T-helper 1 cell treated with Interleukin-12 subunit alpha and Interleukin-12 subunit beta and Interleukin-4 antibody, amounts not matched to agents 30 μg/mL and 1 μg/mL, for 36 hours (primary cell): ENCODE results near the gene SLC17A5.
"Not testable (repeated sequence)": the region's sequence is repeated elsewhere in the genome, so short reads cannot be mapped to it uniquely, and the experiment has no call there.

Experiments used
- H3K27ac Mint-ChIP-seq: one replicate; pipeline ENCODE4 v1.8.0; 2021; ENCODE audit warnings: mild to moderate bottlenecking, mixed read lengths
- H3K27me3 Mint-ChIP-seq: one replicate; pipeline ENCODE4 v1.8.0; 2021; ENCODE audit warnings: low read depth, mixed read lengths
- H3K36me3 Mint-ChIP-seq: one replicate; pipeline ENCODE4 v1.8.0; 2021; ENCODE audit warnings: low read depth, mixed read lengths
- H3K4me1 Mint-ChIP-seq: one replicate; pipeline ENCODE4 v1.8.0; 2021; ENCODE audit warnings: low read depth, mixed read lengths
- H3K4me3 Mint-ChIP-seq: one replicate; pipeline ENCODE4 v1.8.0; 2021; ENCODE audit warnings: mild to moderate bottlenecking, moderate library complexity, mixed read lengths
- H3K9me3 Mint-ChIP-seq: one replicate; pipeline ENCODE4 v1.8.0; 2021; ENCODE audit warnings: mixed read lengths

SLC17A5 gene, protein sequence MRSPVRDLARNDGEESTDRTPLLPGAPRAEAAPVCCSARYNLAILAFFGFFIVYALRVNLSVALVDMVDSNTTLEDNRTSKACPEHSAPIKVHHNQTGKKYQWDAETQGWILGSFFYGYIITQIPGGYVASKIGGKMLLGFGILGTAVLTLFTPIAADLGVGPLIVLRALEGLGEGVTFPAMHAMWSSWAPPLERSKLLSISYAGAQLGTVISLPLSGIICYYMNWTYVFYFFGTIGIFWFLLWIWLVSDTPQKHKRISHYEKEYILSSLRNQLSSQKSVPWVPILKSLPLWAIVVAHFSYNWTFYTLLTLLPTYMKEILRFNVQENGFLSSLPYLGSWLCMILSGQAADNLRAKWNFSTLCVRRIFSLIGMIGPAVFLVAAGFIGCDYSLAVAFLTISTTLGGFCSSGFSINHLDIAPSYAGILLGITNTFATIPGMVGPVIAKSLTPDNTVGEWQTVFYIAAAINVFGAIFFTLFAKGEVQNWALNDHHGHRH

DNA sequence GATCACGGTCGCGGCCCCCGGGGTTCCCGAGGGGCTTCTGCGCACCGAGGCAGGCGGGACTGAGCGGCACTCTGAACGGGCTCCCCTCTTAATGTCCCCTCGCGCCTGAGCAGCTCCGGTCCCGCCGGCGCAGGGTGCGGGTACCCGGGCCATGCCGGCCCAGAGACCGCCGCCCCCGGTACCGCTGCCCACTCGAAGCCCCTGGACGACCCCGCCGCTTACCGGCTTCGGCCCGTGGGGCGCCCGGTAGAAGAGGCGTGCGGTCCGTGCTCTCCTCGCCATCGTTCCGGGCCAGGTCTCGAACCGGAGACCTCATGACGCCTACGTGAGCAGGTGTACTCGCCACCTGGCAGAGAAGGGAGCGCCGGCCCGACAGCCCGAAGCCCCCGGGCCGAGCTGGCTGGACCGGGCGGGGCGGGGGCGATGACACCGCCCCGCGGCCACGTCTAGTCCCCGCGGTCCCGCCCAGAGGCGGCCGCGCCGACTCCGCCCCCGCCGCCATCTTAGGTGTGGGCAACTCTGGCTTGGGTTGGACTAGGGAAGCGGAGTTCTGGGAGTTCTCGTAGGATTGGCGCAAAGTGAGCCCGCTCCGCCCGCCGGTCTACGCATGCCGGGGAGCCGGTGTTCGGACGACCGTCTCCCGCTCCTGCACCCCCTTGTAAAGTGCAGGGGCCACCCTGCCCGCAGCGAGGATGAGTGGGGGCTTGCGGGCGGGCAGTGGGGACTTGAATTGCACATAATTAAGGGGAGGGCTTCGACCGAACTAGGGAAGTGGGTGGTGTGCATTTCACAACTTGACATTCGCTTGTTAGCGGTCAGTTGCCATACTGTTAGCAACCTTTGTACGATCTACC, at the start of gene SLC17A5:
SLC17A5 (minus strand) TSS at position 422 of the 854 bp plus-strand sequence; CDS start at position 316, 106 bp downstream.
- H3K27ac Mint-ChIP-seq = peak within 1 kb of the TSS; percentile 95
- peaks cover 22% of the 10 kb centered on the region for H3K4me1 Mint-ChIP-seq
- H3K27me3 Mint-ChIP-seq = no peaks in the 10 kb centered on the region
- H3K36me3 Mint-ChIP-seq = peaks cover 7% of the 10 kb centered on the region
- peak within 1 kb of the TSS; percentile 97 for H3K4me3 Mint-ChIP-seq
- no peaks in the 10 kb centered on the region for H3K9me3 Mint-ChIP-seq

DNA sequence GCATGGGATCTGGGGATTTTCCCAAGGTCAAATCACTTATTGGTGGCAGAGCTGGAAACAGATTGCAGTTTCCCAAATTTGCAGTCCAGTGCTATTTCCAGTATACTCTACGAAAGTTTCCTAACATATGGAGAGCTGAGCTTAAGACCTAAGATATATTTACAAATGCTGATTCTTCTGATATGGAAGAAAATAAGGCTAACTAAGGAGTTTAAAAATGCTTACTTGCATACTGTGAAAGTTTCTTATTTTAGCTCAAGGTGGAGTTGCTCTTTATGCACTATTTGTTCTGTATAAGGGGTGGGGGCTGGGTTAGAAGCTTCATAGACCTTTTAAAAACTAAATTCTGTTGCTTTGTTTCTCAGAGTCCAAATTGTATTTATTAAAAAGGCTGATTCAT, 49.7 kb upstream of the SLC17A5 start:
- Mint-ChIP-seq H3K4me3 (no peak overlapping the region), H3K27me3 (no peaks in the 10 kb centered on the region), H3K4me1 (peaks cover 20% of the 10 kb centered on the region), H3K27ac (no peak overlapping the region), H3K36me3 (peaks cover 28% of the 10 kb centered on the region), H3K9me3 (no peaks in the 10 kb centered on the region)

DNA sequence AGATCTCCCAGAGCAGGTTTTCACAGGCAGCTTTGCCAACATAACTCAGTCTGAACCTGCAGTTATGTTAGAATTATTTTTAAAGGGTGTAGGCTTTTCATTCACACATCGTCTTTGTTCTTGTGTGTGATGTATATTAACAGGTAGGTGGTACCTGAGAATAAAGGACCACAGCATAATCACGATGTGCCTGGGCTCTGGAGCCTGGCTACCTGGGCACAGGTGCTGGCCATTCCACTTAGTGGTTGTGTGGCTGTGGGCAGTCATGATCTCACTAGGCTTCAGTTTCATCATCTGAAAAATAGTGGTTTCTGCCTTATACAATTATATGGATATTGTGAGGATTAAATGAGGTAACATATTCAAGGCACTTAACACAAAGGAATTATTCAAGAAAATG, 48.7 kb upstream of the SLC17A5 start:
- no peaks in the 10 kb centered on the region for H3K9me3 Mint-ChIP-seq
- peaks cover 27% of the 10 kb centered on the region for H3K4me1 Mint-ChIP-seq
- H3K36me3 Mint-ChIP-seq = peaks cover 34% of the 10 kb centered on the region
- H3K4me3 Mint-ChIP-seq = no peak overlapping the region
- no peaks in the 10 kb centered on the region for H3K27me3 Mint-ChIP-seq
- no peak overlapping the region for H3K27ac Mint-ChIP-seq

DNA sequence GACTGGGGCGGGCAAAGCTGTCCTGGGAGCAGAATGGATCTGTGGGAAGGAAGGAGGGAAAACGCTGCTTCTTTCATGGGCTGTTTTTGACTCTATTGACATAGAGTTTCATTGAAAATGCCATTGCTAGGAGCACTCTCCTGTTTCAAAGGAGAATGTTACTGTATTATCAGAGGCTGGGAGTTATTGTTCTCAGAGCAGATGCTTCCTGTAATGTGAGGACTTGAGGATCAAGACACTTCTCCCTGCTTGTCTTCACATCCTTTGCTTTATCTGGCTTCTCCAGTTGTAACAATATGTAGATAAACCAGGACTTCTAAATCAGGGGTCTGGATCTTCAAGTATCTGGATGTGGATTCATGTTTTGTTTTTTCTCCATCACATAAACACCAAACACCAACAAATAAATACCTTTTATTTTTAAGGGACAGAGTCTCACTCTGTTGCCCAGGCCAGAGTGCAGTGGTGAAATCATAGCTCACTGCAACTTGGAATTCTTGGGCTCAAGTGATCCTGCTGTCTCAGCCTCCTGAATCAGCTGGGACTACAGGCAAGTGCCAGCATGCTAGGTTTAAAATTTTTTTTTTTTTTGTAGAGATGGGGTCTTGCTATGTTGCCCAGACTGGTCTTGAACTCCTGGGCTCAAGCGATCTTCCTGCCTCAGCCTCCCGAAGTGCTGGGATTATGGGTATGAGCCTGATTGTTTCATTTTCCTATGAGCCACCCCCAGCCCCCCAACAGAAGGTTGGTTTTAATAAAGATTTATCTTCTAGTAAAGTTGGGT, 46.1 kb upstream of the SLC17A5 start:
- Mint-ChIP-seq H3K27me3 (no peaks in the 10 kb centered on the region), H3K36me3 (peaks cover 41% of the 10 kb centered on the region)

DNA sequence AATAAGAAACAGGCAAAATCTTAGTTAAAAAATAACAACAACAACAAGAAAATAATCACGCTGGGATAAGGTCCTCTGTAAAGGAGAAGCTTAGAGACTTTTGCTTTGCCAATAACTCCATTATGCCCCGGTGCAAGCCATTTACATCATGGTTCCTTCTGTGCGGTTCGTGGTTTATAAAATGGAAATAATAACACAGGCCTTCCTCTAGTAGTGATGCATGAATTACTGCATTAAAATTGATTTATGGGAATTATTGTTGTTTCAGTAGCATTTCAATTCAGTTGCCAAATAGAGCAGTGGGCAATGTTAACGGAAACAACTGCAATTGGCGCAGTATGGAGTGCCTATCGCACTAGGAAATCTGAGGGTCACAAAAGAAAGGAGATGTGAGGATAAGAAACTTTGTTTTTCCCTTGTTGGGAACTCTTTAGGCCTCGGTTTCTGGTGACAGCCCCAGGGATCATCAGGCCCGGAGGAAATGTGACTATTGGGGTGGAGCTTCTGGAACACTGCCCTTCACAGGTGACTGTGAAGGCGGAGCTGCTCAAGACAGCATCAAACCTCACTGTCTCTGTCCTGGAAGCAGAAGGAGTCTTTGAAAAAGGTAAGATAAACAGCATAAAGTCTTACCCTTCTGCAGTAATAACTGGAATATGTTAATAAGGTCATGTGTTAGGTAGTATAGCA, 43.3 kb upstream of the SLC17A5 start:
- peaks cover 6% of the 10 kb centered on the region for H3K9me3 Mint-ChIP-seq
- H3K27ac Mint-ChIP-seq = peak overlapping the region; percentile 91

More for the DNA sequence above, 46.1 kb upstream of the SLC17A5 start:
- no peaks in the 10 kb centered on the region for H3K9me3 Mint-ChIP-seq
- peaks cover 43% of the 10 kb centered on the region for H3K4me1 Mint-ChIP-seq
- no peak overlapping the region for H3K27ac Mint-ChIP-seq
- no peak overlapping the region for H3K4me3 Mint-ChIP-seq

DNA sequence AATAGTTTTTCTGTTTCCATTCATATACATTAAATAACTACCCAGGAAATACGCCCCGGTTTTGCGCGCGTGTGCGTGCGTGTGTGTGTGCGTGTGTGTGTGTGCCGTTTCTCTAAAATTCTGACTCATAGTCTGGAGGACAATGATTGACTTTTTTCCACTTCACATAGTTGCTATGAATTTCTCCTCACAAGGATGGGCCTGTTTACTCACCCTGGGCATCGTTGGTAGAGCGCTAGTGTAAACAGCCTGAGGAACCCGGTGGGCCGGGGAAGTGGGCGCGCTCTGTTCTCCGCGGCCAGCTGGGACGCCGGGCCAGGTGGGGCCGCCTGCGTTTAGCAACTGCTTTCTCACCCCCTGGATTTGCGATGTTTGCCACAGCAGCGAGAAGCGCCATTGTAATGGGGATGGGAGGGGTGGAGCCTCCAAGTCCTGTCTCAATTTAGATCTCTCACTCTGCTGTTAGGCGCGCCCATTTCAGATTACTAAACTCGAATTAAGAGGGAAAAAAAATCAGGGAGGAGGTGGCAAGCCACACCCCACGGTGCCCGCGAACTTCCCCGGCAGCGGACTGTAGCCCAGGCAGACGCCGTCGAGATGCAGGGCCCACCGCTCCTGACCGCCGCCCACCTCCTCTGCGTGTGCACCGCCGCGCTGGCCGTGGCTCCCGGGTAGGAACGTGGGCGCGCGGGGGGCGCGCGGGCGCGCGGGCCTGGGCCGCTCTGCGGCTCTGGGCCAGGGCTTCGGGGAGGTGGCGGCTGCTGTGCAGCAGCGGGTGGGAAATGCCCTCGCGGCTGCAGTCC, 42.0 kb upstream of the SLC17A5 start, which contains the start of gene CD109:
CD109 (plus strand) TSS at position 585 of the 803 bp plus-strand sequence; CDS start at position 598, 13 bp downstream.
- Mint-ChIP-seq H3K4me3 (peak within 1 kb of the TSS; percentile 89), H3K4me1 (peaks cover 38% of the 10 kb centered on the region), H3K36me3 (peaks cover 29% of the 10 kb centered on the region), H3K9me3 (peaks cover 6% of the 10 kb centered on the region), H3K27me3 (no peaks in the 10 kb centered on the region), H3K27ac (peak within 1 kb of the TSS; percentile 92)

More for the DNA sequence above, 43.3 kb upstream of the SLC17A5 start:
- peaks cover 39% of the 10 kb centered on the region for H3K4me1 Mint-ChIP-seq
- peaks cover 32% of the 10 kb centered on the region for H3K36me3 Mint-ChIP-seq
- no peaks in the 10 kb centered on the region for H3K27me3 Mint-ChIP-seq
- H3K4me3 Mint-ChIP-seq = peak overlapping the region; percentile 89

DNA sequence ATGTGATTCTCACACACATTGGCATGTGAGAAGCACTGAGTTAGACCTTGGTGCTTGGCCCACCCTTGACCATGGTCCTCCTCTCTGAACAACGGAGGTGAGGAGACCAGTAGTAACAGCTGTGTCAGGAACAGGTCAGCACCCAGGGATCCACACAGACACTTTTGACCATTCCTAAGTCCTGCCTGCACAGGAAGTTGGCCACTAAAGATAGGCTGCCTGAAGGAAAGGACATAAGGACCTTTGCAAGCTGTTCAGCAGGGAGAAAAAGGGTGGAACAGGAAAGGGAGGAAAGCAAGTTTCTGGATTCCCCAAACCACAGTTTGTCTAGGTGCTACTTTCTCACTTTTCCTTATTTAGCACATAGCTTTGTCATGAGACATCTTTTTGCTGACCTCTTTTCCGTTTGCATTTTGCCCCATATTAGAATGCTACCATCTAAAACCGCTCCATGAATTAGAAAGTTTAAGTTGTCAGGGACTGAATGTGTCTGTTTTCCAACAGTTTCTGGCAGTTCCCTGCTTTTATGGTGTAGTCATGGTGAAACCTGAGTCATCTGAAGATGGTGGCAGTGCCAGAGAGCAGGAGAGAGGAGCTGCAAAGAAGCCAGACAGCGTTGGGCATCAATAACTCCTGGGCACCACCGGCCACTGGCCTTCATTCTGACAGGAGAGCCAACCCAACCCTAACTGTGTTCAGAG, 41.1 kb upstream of the SLC17A5 start:
- H3K27me3 Mint-ChIP-seq = no peaks in the 10 kb centered on the region
- H3K4me3 Mint-ChIP-seq = peak overlapping the region; percentile 89
- peaks cover 26% of the 10 kb centered on the region for H3K36me3 Mint-ChIP-seq
- peaks cover 6% of the 10 kb centered on the region for H3K9me3 Mint-ChIP-seq
- peaks cover 35% of the 10 kb centered on the region for H3K4me1 Mint-ChIP-seq
- peak overlapping the region; percentile 92 for H3K27ac Mint-ChIP-seq

DNA sequence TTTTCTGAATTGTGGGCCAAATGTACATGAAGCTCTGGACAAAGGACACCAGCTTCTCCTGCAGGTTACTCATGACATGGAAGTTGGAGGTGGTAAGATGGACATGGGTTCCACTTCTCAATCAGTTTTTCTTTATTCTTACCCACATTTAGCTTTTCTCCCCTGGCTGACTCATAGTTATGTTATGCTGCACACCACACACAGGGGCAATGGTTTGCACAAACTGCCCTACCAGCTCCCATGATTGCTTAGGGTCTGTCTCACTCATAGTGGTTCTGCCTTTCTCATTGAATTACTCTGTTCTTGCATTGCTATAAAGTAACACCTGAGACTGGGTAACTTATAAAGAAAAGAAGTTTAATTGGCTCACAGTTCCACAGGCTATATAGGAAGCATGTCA, 37.7 kb upstream of the SLC17A5 start:
- Mint-ChIP-seq H3K27me3 (peaks cover 18% of the 10 kb centered on the region), H3K9me3 (peaks cover 6% of the 10 kb centered on the region), H3K36me3 (peaks cover 8% of the 10 kb centered on the region), H3K4me3 (no peak overlapping the region), H3K4me1 (peaks cover 15% of the 10 kb centered on the region), H3K27ac (no peak overlapping the region)

DNA sequence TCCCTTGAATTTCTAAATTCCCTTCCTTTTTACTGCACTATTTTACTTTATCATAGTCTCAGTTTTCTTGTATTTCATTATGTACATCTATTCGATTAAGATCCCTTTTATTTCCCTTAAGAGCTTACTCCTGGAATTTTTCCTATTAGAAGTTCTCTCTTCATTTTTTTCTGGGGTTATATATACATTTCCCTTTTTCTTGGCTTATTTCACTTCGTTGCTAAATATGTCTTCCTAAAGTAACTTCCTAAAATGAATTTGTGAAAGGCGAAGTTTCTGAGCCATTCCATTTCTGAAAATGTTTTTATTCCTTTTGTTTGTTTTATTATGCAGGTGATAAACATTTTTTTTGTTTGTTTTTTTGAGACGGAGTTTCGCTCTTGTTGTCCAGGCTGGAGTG, 36.3 kb upstream of the SLC17A5 start:
- H3K36me3 Mint-ChIP-seq = peaks cover 4% of the 10 kb centered on the region
- H3K27ac Mint-ChIP-seq = no peak overlapping the region
- H3K9me3 Mint-ChIP-seq = peaks cover 6% of the 10 kb centered on the region
- no peak overlapping the region for H3K4me3 Mint-ChIP-seq
- peaks cover 27% of the 10 kb centered on the region for H3K27me3 Mint-ChIP-seq
- peaks cover 7% of the 10 kb centered on the region for H3K4me1 Mint-ChIP-seq

DNA sequence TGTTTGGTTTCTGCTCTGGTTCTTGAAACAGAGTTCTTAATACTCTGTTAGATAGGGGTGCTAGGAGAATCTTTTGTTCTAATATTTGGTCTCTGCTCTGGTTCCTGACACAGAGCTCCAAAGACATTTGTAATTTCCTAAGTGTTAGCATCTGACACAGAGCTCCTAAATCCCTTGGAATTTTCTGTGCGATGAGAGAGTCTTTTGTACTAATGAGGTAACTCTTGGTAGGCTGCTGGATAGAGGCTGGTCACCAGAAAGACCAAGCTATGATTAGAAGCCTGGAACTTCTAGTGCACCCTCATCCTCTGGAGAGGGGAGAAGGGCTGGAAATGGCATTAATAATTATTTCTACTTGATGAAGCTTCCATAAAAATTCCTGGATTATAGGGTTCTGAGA, 34.6 kb upstream of the SLC17A5 start:
- peaks cover 27% of the 10 kb centered on the region for H3K27me3 Mint-ChIP-seq
- peaks cover 4% of the 10 kb centered on the region for H3K36me3 Mint-ChIP-seq
- no peak overlapping the region for H3K27ac Mint-ChIP-seq
- no peak overlapping the region for H3K4me3 Mint-ChIP-seq
- H3K4me1 Mint-ChIP-seq = no peaks in the 10 kb centered on the region
- peaks cover 14% of the 10 kb centered on the region for H3K9me3 Mint-ChIP-seq

DNA sequence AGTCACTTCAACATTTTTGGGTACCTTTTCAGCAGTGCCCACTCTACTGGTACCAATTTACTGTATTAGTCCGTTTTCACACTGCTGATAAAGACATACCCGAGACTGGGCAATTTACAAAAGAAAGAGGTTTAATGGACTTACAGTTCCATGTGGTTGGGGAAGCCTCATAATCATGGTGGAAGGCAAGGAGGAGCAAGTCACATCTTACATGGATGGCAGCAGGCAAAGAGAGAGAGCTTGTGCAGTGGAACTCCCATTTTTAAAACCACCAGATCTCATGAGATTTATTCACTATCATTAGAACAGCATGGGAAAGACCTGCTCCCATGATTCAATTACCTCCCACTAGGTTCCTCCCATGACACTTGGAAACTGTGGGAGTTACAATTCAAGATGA, 29.8 kb upstream of the SLC17A5 start:
- Mint-ChIP-seq H3K9me3 (peaks cover 17% of the 10 kb centered on the region), H3K27me3 (peaks cover 27% of the 10 kb centered on the region)
- not testable (repeated sequence) for H3K4me1 Mint-ChIP-seq, H3K36me3 Mint-ChIP-seq, H3K4me3 Mint-ChIP-seq, H3K27ac Mint-ChIP-seq

DNA sequence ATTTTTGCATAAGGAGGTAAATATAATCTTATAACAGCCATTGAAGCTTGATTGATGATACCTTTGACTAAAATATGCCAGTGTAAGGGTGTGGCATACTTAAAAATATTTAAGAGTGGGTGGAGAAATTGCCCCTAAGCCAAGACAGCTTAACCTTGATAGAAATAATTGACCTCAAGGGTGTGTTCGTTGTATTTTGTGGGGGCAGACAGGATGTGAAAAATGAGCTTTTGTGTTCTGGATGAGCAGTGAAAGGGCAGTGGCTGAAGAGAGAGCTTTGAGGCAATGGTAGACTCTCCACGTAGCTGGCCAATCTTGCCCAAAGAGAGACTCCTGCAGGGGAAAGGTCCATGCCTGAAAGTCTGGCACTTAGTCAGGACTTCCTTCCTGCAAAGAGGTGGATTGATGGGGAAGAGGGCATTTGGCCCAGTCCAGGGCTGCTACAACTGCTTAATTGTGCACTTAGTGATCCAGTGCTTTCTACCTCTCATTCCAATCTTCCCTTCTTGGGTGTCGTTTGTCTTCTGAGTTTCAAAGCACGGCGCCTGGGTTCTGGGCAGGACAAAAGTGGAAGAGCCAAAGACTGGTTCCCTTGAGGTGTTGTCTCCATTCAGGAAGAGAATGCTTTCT, 26.6 kb upstream of the SLC17A5 start:
- no peaks in the 10 kb centered on the region for H3K27me3 Mint-ChIP-seq
- H3K27ac Mint-ChIP-seq = no peak overlapping the region
- no peak overlapping the region for H3K4me3 Mint-ChIP-seq
- H3K36me3 Mint-ChIP-seq = no peaks in the 10 kb centered on the region
- no peaks in the 10 kb centered on the region for H3K4me1 Mint-ChIP-seq
- H3K9me3 Mint-ChIP-seq = peaks cover 17% of the 10 kb centered on the region
